ENCODE data around the gene GBP6.
"Not testable (repeated sequence)": the region's sequence is repeated elsewhere in the genome, so short reads cannot be mapped to it uniquely, and the experiment has no call there.

GBP6 gene

GRCh38 chr1:89356658-89357400 is 7.0 kb upstream of the GBP6 start:
- H3K27me3 Mint-ChIP-seq, result peaks cover 5% of the 10 kb centered on the region
- DNase-seq, result no peak
- H3K9me3 Mint-ChIP-seq, result no peaks in the 10 kb centered on the region
- ATAC-seq, result peak; percentile 24
- peaks cover 42% of the 10 kb centered on the region for H3K4me1 Mint-ChIP-seq
- H3K4me3 Mint-ChIP-seq, result peak overlapping the region; percentile 48 to 60
- H3K27ac Mint-ChIP-seq, result no peak overlapping the region

- Mint-ChIP-seq H3K9me3 (no peaks in the 10 kb centered on the region), H3K27ac (peak overlapping the region; percentile 21 to 86), H3K4me1 (peaks cover 46% of the 10 kb centered on the region), H3K27me3 (peaks cover 6% of the 10 kb centered on the region), H3K4me3 (peak overlapping the region; percentile 71 to 73)
- ATAC-seq (peak; percentile 84), DNase-seq (peak; percentile 78 to 79)
Observed at GRCh38 chr1:89358287-89358893, 5.5 kb upstream of the GBP6 start.

GRCh38 chr1:89360716-89361115 is 3.1 kb upstream of the GBP6 start:
- DNase-seq (no peak), ATAC-seq (no peak)
- Mint-ChIP-seq H3K27ac (no peak overlapping the region), H3K4me1 (peaks cover 42% of the 10 kb centered on the region), H3K4me3 (no peak overlapping the region), H3K9me3 (no peaks in the 10 kb centered on the region), H3K27me3 (peaks cover 6% of the 10 kb centered on the region)

GRCh38 chr1:89361681-89362080 is 2.2 kb upstream of the GBP6 start:
- H3K4me3 Mint-ChIP-seq, result no peak overlapping the region
- H3K27ac Mint-ChIP-seq, result no peak overlapping the region
- H3K9me3 Mint-ChIP-seq, result no peaks in the 10 kb centered on the region
- DNase-seq (no peak), ATAC-seq (no peak)
- peaks cover 38% of the 10 kb centered on the region for H3K4me1 Mint-ChIP-seq
- H3K27me3 Mint-ChIP-seq, result peaks cover 6% of the 10 kb centered on the region

- Mint-ChIP-seq H3K9me3 (no peaks in the 10 kb centered on the region), H3K4me1 (peaks cover 23% of the 10 kb centered on the region), H3K4me3 (peak overlapping the region; percentile 19 to 28), H3K27ac (peak overlapping the region in 1 of 2 donors; percentile 45), H3K27me3 (peaks cover 6% of the 10 kb centered on the region)
- DNase-seq (no peak), ATAC-seq (peak; percentile 93)
Observed at GRCh38 chr1:89363196-89363595, 663 bp upstream of the GBP6 start.

- no peak for ATAC-seq
- H3K4me1 Mint-ChIP-seq, result peaks cover 19% of the 10 kb centered on the region
- no peak for DNase-seq
- H3K27ac Mint-ChIP-seq, result no peak overlapping the region
- peaks cover 6% of the 10 kb centered on the region for H3K27me3 Mint-ChIP-seq
- peaks cover 0 to 6% of the 10 kb centered on the region in 2 donors for H3K9me3 Mint-ChIP-seq
- H3K4me3 Mint-ChIP-seq, result no peak overlapping the region
Observed at GRCh38 chr1:89364954-89365550, 1.2 kb downstream of the GBP6 start.

GRCh38 chr1:89367221-89367620 is 3.4 kb downstream of the GBP6 start:
- DNase-seq (no peak), ATAC-seq (no peak)
- Mint-ChIP-seq H3K4me1 (peaks cover 19% of the 10 kb centered on the region), H3K27me3 (no peaks in the 10 kb centered on the region), H3K4me3 (no peak overlapping the region), H3K27ac (no peak overlapping the region), H3K9me3 (peaks cover 0 to 6% of the 10 kb centered on the region in 2 donors)

- no peak for DNase-seq
- Mint-ChIP-seq H3K27ac (no peak overlapping the region), H3K9me3 (peaks cover 7 to 10% of the 10 kb centered on the region in 2 donors), H3K4me3 (no peak overlapping the region), H3K27me3 (no peaks in the 10 kb centered on the region), H3K4me1 (peaks cover under 1% of the 10 kb centered on the region)
- ATAC-seq, result no peak
Observed at GRCh38 chr1:89369331-89369730, 5.5 kb downstream of the GBP6 start.

- H3K4me1 Mint-ChIP-seq, H3K27ac Mint-ChIP-seq, H3K27me3 Mint-ChIP-seq, H3K4me3 Mint-ChIP-seq, DNase-seq, ATAC-seq: not testable (repeated sequence)
- H3K9me3 Mint-ChIP-seq, result peaks cover 14 to 15% of the 10 kb centered on the region in 2 donors
Observed at GRCh38 chr1:89373810-89374209, 10.0 kb downstream of the GBP6 start.

- H3K4me1 Mint-ChIP-seq, result peaks cover 9% of the 10 kb centered on the region
- no peak overlapping the region for H3K4me3 Mint-ChIP-seq
Observed at GRCh38 chr1:89378001-89378400, 14.1 kb downstream of the GBP6 start.

GRCh38 chr1:89381618-89382017 is 17.8 kb downstream of the GBP6 start:
- H3K27me3 Mint-ChIP-seq, result peaks cover 8% of the 10 kb centered on the region
- no peak overlapping the region for H3K27ac Mint-ChIP-seq
- peaks cover 9% of the 10 kb centered on the region for H3K4me1 Mint-ChIP-seq
- ATAC-seq (no peak), DNase-seq (no peak)
- no peak overlapping the region for H3K4me3 Mint-ChIP-seq
- no peaks in the 10 kb centered on the region for H3K9me3 Mint-ChIP-seq

More at GRCh38 chr1:89378001-89378400, 14.1 kb downstream of the GBP6 start:
- peaks cover 7 to 14% of the 10 kb centered on the region in 2 donors for H3K9me3 Mint-ChIP-seq
- ATAC-seq (no peak), DNase-seq (no peak)
- no peak overlapping the region for H3K27ac Mint-ChIP-seq
- H3K27me3 Mint-ChIP-seq, result no peaks in the 10 kb centered on the region

- DNase-seq, result no peak
- Mint-ChIP-seq H3K27ac (no peak overlapping the region), H3K27me3 (peaks cover 8% of the 10 kb centered on the region), H3K4me3 (no peak overlapping the region), H3K9me3 (no peaks in the 10 kb centered on the region), H3K4me1 (peaks cover 9% of the 10 kb centered on the region)
- ATAC-seq, result peak; percentile 60
Observed at GRCh38 chr1:89382479-89382878, 18.6 kb downstream of the GBP6 start.

GRCh38 chr1:89383185-89383584 is 19.3 kb downstream of the GBP6 start:
- H3K27me3 Mint-ChIP-seq, result peaks cover 8% of the 10 kb centered on the region
- no peak for ATAC-seq
- no peak overlapping the region for H3K27ac Mint-ChIP-seq
- no peak for DNase-seq
- peaks cover 9% of the 10 kb centered on the region for H3K4me1 Mint-ChIP-seq
- H3K4me3 Mint-ChIP-seq, result no peak overlapping the region
- no peaks in the 10 kb centered on the region for H3K9me3 Mint-ChIP-seq

- Mint-ChIP-seq H3K9me3 (peaks cover 11 to 17% of the 10 kb centered on the region in 2 donors), H3K27ac (no peak overlapping the region), H3K4me1 (no peaks in the 10 kb centered on the region), H3K27me3 (no peaks in the 10 kb centered on the region), H3K4me3 (no peak overlapping the region)
- no peak for ATAC-seq
- no peak for DNase-seq
Observed at GRCh38 chr1:89390707-89391106, 26.8 kb downstream of the GBP6 start.

- no peak for DNase-seq
- no peak overlapping the region for H3K4me3 Mint-ChIP-seq
- no peaks in the 10 kb centered on the region for H3K4me1 Mint-ChIP-seq
- no peak for ATAC-seq
- H3K27me3 Mint-ChIP-seq, result no peaks in the 10 kb centered on the region
- no peak overlapping the region for H3K27ac Mint-ChIP-seq
- peaks cover 12 to 17% of the 10 kb centered on the region in 2 donors for H3K9me3 Mint-ChIP-seq
Observed at GRCh38 chr1:89391686-89392085, 27.8 kb downstream of the GBP6 start.

- Mint-ChIP-seq H3K9me3 (peaks cover 17 to 18% of the 10 kb centered on the region in 2 donors), H3K4me3 (no peak overlapping the region), H3K27ac (no peak overlapping the region), H3K4me1 (no peaks in the 10 kb centered on the region), H3K27me3 (no peaks in the 10 kb centered on the region)
- no peak for ATAC-seq
- DNase-seq, result no peak
Observed at GRCh38 chr1:89394851-89395250, 31.0 kb downstream of the GBP6 start.

Data from stimulated activated naive CD8-positive, alpha-beta T cell treated with anti-CD3 and anti-CD28 coated beads, Interleukin-15, amount 100 ng/mL, for 72 hours (primary cell).